Measurements from ENCODE around the gene REXO4. TPM values are rescaled to one million over a fixed set of nuclear protein-coding genes. Genes with fewer than 3 reads are reported as not detected.
"Not testable (repeated sequence)": the region's sequence is repeated elsewhere in the genome, so short reads cannot be mapped to it uniquely, and the experiment has no call there.

REXO4 gene
- total and polyA plus RNA-seq, 2 experiments from 2014 or later, result 31.1 to 36.3 TPM

- TF ChIP-seq CTCF (conservative IDR thresholded peaks at IDR 0.05; ENCODE audit: low read depth in 2 of 2), result no peak
- no peak for TF ChIP-seq ZNF114 (CRISPR knock-in tag; IDR thresholded peaks at IDR 0.05)
- TF ChIP-seq STAT1 (IDR thresholded peaks at IDR 0.05; ENCODE audit: unreplicated experiment), result no peak
- TF ChIP-seq JUNB (IDR thresholded peaks at IDR 0.05; ENCODE audit: unreplicated experiment), result no peak
- TF ChIP-seq ETS1 (IDR thresholded peaks at IDR 0.05), result no peak
- no peak for TF ChIP-seq CREB1 (CRISPR knock-in tag; IDR thresholded peaks at IDR 0.05; ENCODE audit: low read depth)
- no peak for TF ChIP-seq POLR2AphosphoS5 (IDR thresholded peaks at IDR 0.05; ENCODE audit: low read depth)
These were observed 24.4 kb downstream of the REXO4 start (continued) for GRCh38 chr9:133393399-133393798.

GRCh38 chr9:133392308-133392707, 25.5 kb downstream of the REXO4 start:
- H3K27ac Mint-ChIP-seq; H3K27ac ChIP-seq (ENCODE audit: low read depth); H3K4me2 ChIP-seq; H3K4me3 Mint-ChIP-seq; H3K27me3 ChIP-seq (ENCODE audit: insufficient read depth); H3K4me1 ChIP-seq (ENCODE audit: insufficient read depth); H3K9me2 ChIP-seq (ENCODE audit: insufficient read depth); DNase-seq (ENCODE audit: low spot score); ATAC-seq; H3K4me3 ChIP-seq; H2AFZ ChIP-seq; H4K20me1 ChIP-seq (replicated peaks; ENCODE audit: insufficient read depth); H3K4me1 Mint-ChIP-seq; H3F3A ChIP-seq (replicated peaks; ENCODE audit: low read depth); H3K36me3 ChIP-seq (ENCODE audit: insufficient read depth); H3K79me2 ChIP-seq (replicated peaks; ENCODE audit: insufficient read depth); H3K36me3 Mint-ChIP-seq (ENCODE audit: low read depth): not testable (repeated sequence)
- H3K9me3 Mint-ChIP-seq, result peaks cover 16% of the 10 kb centered on the region
- peaks cover 18% of the 10 kb centered on the region for H3K27me3 Mint-ChIP-seq (ENCODE audit: insufficient read depth, low read depth, poor library complexity)

GRCh38 chr9:133391449-133391848, 26.4 kb downstream of the REXO4 start:
- H3K4me1 ChIP-seq (ENCODE audit: insufficient read depth); H3K36me3 ChIP-seq (ENCODE audit: insufficient read depth); H3K4me3 Mint-ChIP-seq; H3K27me3 ChIP-seq (ENCODE audit: insufficient read depth); DNase-seq (ENCODE audit: low spot score); H3K79me2 ChIP-seq (replicated peaks; ENCODE audit: insufficient read depth); H3K4me1 Mint-ChIP-seq; H3F3A ChIP-seq (replicated peaks; ENCODE audit: low read depth); H3K27ac ChIP-seq (ENCODE audit: low read depth); H3K4me2 ChIP-seq; H2AFZ ChIP-seq; H3K9me2 ChIP-seq (ENCODE audit: insufficient read depth); H3K27ac Mint-ChIP-seq; H3K4me3 ChIP-seq; ATAC-seq; H3K36me3 Mint-ChIP-seq (ENCODE audit: low read depth); H4K20me1 ChIP-seq (replicated peaks; ENCODE audit: insufficient read depth): not testable (repeated sequence)
- H3K9me3 Mint-ChIP-seq, result peaks cover 16% of the 10 kb centered on the region
- peaks cover 18% of the 10 kb centered on the region for H3K27me3 Mint-ChIP-seq (ENCODE audit: insufficient read depth, low read depth, poor library complexity)

GRCh38 chr9:133390713-133391112, 27.1 kb downstream of the REXO4 start:
- no peak overlapping the region for H3K4me3 Mint-ChIP-seq
- no peaks in the 10 kb centered on the region for H3K4me1 Mint-ChIP-seq
- Histone ChIP-seq H3K79me2 (replicated peaks; ENCODE audit: insufficient read depth) (no peaks in the 10 kb centered on the region), H2AFZ (no peak overlapping the region), H3F3A (replicated peaks; ENCODE audit: low read depth) (no peaks in the 10 kb centered on the region), H3K9me2 (ENCODE audit: insufficient read depth) (no peaks in the 10 kb centered on the region), H3K27ac (ENCODE audit: low read depth) (no peak overlapping the region), H3K4me2 (no peak overlapping the region), H3K4me1 (ENCODE audit: insufficient read depth) (no peaks in the 10 kb centered on the region), H4K20me1 (replicated peaks; ENCODE audit: insufficient read depth) (no peaks in the 10 kb centered on the region), H3K4me3 (no peak overlapping the region), H3K27me3 (ENCODE audit: insufficient read depth) (no peaks in the 10 kb centered on the region), H3K36me3 (ENCODE audit: insufficient read depth) (no peaks in the 10 kb centered on the region)
- H3K9me3 Mint-ChIP-seq, result peaks cover 16% of the 10 kb centered on the region
- H3K36me3 Mint-ChIP-seq (ENCODE audit: low read depth), result no peaks in the 10 kb centered on the region
- peaks cover 18% of the 10 kb centered on the region for H3K27me3 Mint-ChIP-seq (ENCODE audit: insufficient read depth, low read depth, poor library complexity)
- no peak overlapping the region for H3K27ac Mint-ChIP-seq
- ATAC-seq, result no peak
- DNase-seq (ENCODE audit: low spot score), result no peak
- TF ChIP-seq STAT1 (IDR thresholded peaks at IDR 0.05; ENCODE audit: unreplicated experiment) (no peak), JUNB (IDR thresholded peaks at IDR 0.05; ENCODE audit: unreplicated experiment) (no peak), POLR2AphosphoS5 (IDR thresholded peaks at IDR 0.05; ENCODE audit: low read depth) (no peak), REST (IDR thresholded peaks at IDR 0.05; ENCODE audit: unreplicated experiment) (no peak), NANOG (IDR thresholded peaks at IDR 0.05; ENCODE audit: borderline replicate concordance) (no peak), ZNF331 (CRISPR knock-in tag; IDR thresholded peaks at IDR 0.05; ENCODE audit: low read depth) (no peak), ZNF114 (CRISPR knock-in tag; IDR thresholded peaks at IDR 0.05) (no peak), CTCF (conservative IDR thresholded peaks at IDR 0.05; ENCODE audit: low read depth in 2 of 2) (no peak)

All from GM23338 (cell line).